GM19351 (cell line): ENCODE results near the gene CA10.
A peak's percentile ranks its signal among the peaks of the same experiment; 100 is the strongest.

ENCODE experiments used
- ATAC-seq: cut with Tn5 transposase; IDR thresholded peaks from one replicate; pipeline ENCODE4 v1.9.1; 2021; ENCODE audit warnings: mild to moderate bottlenecking, moderate library complexity; ENCODE audit not compliant: unreplicated experiment

Gene CA10

GRCh38 chr17:51734976-51735375, 423.5 kb downstream of the CA10 start:
- no peak for ATAC-seq

GRCh38 chr17:51734462-51734861, 424.1 kb downstream of the CA10 start:
- no peak for ATAC-seq

- ATAC-seq = no peak
Measured at GRCh38 chr17:51733166-51733565, 425.3 kb downstream of the CA10 start.

- ATAC-seq = no peak
Measured at GRCh38 chr17:51731941-51732722, 426.4 kb downstream of the CA10 start.

GRCh38 chr17:51730303-51731050, 428.0 kb downstream of the CA10 start:
- no peak for ATAC-seq

GRCh38 chr17:51725185-51725584, 433.3 kb downstream of the CA10 start:
- peak; percentile 68 for ATAC-seq

- ATAC-seq = no peak
Measured at GRCh38 chr17:51724043-51724580, 434.4 kb downstream of the CA10 start.

- no peak for ATAC-seq
Measured at GRCh38 chr17:51722994-51723393, 435.5 kb downstream of the CA10 start.

- ATAC-seq = no peak
Measured at GRCh38 chr17:51721730-51722129, 436.8 kb downstream of the CA10 start.

- ATAC-seq = no peak
Measured at GRCh38 chr17:51720439-51720838, 438.1 kb downstream of the CA10 start.

- ATAC-seq = no peak
Measured at GRCh38 chr17:51718983-51719382, 439.5 kb downstream of the CA10 start.

GRCh38 chr17:51711581-51711980, 446.9 kb downstream of the CA10 start:
- no peak for ATAC-seq

- ATAC-seq = no peak
Measured at GRCh38 chr17:51710634-51710979, 447.9 kb downstream of the CA10 start.

- ATAC-seq = no peak
Measured at GRCh38 chr17:51709694-51710633, 448.6 kb downstream of the CA10 start.

- no peak for ATAC-seq
Measured at GRCh38 chr17:51707216-51707615, 451.3 kb downstream of the CA10 start.

GRCh38 chr17:51706093-51706492, 452.4 kb downstream of the CA10 start:
- ATAC-seq = no peak

- no peak for ATAC-seq
Measured at GRCh38 chr17:51703361-51704341, 454.9 kb downstream of the CA10 start.

GRCh38 chr17:51702963-51703360, 455.6 kb downstream of the CA10 start:
- no peak for ATAC-seq

GRCh38 chr17:51701501-51701900, 457.0 kb downstream of the CA10 start:
- ATAC-seq = no peak
